RPMI8226 (cell line): Measurements from ENCODE around the gene EXT2.

Experiments used
- DNase-seq: peaks from one replicate; pipeline ENCODE4 v3.0.0-alpha.2; 2015

EXT2 gene

GRCh38 chr11:44136176-44136945 lies 40.9 kb downstream of the EXT2 start:
- DNase-seq: no peak

- no peak for DNase-seq
These were observed 41.6 kb downstream of the EXT2 start for GRCh38 chr11:44137057-44137456.

GRCh38 chr11:44138286-44138685 lies 42.8 kb downstream of the EXT2 start:
- DNase-seq: no peak

- no peak for DNase-seq
These were observed 43.5 kb downstream of the EXT2 start for GRCh38 chr11:44138980-44139379.

GRCh38 chr11:44139565-44140330 lies 44.3 kb downstream of the EXT2 start:
- DNase-seq: no peak

GRCh38 chr11:44140372-44140771 lies 44.9 kb downstream of the EXT2 start:
- DNase-seq: no peak

GRCh38 chr11:44140805-44141204 lies 45.3 kb downstream of the EXT2 start:
- DNase-seq: no peak

GRCh38 chr11:44143987-44144909 lies 48.8 kb downstream of the EXT2 start:
- DNase-seq: no peak

GRCh38 chr11:44145011-44145775 lies 49.7 kb downstream of the EXT2 start:
- no peak for DNase-seq

GRCh38 chr11:44146931-44147330 lies 51.5 kb downstream of the EXT2 start:
- no peak for DNase-seq

- DNase-seq: no peak
These were observed 52.3 kb downstream of the EXT2 start for GRCh38 chr11:44147751-44148150.

- DNase-seq: no peak
These were observed 54.2 kb downstream of the EXT2 start for GRCh38 chr11:44149651-44150050.

GRCh38 chr11:44150401-44150800 lies 54.9 kb downstream of the EXT2 start:
- no peak for DNase-seq

GRCh38 chr11:44157019-44157418 lies 61.5 kb downstream of the EXT2 start:
- no peak for DNase-seq

GRCh38 chr11:44158384-44158783 lies 62.9 kb downstream of the EXT2 start:
- no peak for DNase-seq

- no peak for DNase-seq
These were observed 64.6 kb downstream of the EXT2 start for GRCh38 chr11:44159848-44160721.

- DNase-seq: no peak
These were observed 66.5 kb downstream of the EXT2 start for GRCh38 chr11:44162004-44162403.

- DNase-seq: no peak
These were observed 67.2 kb downstream of the EXT2 start for GRCh38 chr11:44162662-44163061.

- no peak for DNase-seq
These were observed 70.0 kb downstream of the EXT2 start for GRCh38 chr11:44165432-44165831.

- no peak for DNase-seq
These were observed 71.6 kb downstream of the EXT2 start for GRCh38 chr11:44167046-44167445.

GRCh38 chr11:44171518-44171917 lies 76.0 kb downstream of the EXT2 start:
- no peak for DNase-seq
